EL (cell line): ENCODE data around the gene RIC8A.

Experiments used
- DNase-seq: peaks from one replicate; pipeline ENCODE4 v3.0.0-alpha.2; 2016

RIC8A gene

DNA sequence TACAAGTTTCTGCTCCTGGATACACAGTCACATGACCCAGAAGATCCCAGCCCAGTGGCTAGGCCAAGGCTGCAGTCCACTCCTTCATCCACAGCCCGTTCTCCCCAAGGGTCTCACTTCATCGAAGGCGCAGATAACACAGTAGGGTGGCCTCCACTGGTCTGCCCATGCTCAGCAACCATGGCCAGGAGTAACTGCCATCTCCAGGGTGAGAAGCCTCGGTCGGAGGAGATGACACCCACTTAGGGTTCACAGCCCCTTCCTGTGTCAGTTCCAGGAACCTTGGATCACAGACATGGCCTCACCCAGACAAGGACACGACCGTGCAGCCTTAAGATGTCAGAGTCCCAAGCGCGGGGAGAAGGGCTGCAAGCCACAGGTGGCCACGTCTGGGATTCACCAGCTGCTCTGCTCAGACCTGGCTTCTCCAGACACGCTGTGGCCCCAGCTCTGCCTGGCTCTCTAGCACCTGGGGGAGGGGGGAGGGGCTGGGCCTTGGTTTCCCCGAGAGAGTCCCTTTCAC is 2.9 kb upstream of the RIC8A start:
- DNase-seq, result no peak

DNA sequence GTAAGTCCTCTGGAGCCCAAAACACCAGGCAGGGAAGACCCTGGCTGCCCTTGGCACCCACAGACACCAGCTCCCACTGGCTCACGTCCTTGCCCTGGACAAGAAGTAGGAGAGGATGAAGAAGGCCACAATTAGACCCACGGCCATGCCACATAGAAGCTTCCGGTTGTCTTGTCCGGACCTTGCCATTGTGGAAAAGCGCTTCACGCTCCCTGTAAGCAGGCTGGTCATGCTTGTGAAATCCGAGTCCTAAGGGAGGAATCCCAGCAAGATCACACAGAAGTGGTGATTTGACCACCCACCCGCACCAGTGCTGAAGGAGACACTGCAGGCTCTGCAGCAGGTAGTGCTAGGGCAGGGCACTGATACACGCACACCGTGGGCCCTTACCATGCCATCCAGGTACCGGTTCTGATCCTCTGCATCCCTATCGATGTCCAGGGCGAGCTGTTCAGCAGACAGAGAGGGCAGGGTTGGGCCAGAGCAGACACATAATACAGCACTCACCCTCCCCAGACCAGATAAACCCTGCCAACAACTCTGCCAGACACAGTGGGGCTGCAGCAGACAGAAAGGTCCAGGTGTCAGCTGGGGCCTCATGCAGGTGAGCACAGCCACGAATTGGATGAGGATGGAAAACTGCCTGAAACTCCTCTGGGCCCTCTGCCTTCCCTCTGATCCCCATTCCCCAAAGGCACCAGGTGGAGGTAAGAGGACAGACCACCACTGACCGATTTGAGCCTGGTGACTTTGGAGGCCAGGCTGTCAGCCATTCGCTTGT is 2.1 kb upstream of the RIC8A start:
- no peak for DNase-seq

DNA sequence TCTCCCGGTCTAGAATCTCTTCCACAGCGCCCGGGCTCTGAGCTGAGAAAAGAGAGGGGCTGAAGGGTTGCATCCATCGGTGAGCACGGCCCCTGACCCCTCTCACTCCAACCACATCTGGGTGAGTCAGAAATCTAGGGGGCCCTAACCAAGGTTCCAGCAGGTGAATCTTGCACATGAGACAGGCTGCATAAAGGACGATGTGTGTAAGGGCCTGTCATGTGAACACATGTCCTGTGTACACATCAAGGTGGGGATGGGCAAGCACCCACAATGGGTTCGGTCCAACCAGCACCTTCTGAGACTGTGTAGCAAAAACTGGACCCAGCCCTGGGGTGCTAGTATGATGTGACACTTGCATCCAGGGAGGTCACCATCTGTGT is 1.5 kb upstream of the RIC8A start:
- no peak for DNase-seq

DNA sequence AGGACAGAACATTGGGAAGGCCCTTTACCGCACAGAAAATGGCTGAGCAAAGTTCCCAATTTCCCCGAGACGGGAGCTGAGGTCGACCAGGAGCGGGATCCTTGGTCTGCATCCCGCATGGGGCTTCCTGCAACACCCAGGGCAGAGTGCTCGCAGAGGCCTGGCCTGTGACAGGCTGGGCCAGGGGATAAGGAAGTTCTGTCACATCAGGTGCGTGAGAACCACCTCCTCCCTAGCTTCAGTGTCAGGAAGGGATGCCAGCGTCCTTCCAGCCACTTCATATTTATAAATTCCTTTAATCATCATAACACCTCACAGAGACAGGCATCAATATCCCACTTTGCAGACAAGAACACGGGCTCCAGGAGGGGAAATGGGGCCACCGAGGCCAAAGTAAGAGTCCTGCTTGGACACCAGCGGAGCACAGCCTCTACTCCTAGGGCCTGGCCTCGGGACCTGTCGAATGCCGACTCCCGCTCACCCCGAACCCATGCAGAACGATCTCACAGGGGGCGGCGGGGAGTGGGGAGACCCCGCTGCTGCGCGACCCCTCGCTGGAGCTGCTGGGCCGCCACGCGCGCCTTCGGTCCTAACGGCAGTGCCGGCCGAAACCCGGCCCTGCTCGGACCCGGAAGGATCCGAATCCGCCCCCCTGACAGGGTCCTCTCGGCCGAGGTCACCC is 841 bp upstream of the RIC8A start:
- peak; percentile 20 for DNase-seq

DNA sequence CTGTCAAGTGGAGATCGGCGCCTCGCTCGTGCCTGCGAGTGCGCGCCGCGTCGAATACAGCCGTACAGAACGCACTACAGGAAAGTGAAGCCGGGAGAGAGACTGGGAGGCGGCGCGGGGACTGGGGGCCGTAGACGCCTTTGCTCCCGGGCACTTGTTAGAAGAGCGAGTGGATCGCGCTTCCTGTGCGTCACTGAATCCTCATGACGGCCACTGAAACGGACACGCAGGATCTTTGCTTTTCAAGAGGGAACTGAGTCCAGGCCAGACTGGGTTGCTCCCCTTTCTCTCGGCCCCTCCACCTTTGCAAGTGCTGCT is 314 bp downstream of the RIC8A start:
- DNase-seq, result peak; percentile 58

DNA sequence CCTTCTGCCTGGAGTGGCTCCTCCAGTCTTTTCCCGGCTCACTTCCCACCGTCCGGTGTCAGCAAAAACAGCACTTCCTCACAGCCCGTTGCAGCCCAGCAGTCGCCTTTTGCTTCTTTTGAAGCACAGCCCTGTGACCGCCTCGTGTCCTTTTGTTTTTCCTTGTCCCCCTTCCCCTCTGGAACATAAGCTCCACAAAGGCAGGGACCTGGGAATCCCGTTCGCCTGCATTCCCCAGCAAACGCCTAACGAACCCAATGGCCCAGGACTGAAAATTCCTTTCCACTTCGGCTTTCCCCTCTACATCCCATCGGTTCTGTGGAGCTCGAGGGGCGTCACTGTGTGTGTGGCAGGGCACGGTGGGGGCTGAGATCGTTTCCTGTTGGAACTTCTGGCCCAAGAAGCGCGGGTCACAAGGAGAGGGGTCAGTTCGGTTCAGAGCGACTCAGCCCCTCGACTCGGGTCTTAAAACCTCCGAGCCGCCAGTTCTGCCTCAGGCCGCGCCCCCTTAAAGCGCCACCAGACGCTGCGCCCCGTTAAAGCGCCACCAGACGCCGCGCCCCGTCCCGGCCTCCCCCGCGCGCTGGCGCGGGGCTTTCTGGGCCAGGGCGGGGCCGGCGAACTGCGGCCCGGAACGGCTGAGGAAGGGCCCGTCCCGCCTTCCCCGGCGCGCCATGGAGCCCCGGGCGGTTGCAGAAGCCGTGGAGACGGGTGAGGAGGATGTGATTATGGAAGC is 841 bp downstream of the RIC8A start:
- peak; percentile 79 for DNase-seq

DNA sequence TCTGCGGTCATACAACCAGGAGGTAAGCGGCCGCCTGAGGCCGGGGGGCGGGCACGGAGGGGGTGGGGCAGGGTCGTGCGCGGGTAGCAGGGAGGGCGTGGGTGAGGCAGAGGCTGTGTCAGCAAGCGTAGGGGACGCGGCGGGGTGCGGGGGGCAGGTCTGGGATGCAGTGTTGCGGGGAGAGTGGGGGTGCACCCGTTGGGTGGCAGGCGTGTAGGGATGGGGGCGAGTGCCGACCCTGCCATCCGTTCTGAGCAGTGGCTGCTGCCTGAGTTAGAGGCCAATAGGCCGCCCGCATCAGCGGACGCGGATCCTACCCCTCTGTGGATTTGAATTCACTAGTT is 1.4 kb downstream of the RIC8A start:
- DNase-seq, result no peak

DNA sequence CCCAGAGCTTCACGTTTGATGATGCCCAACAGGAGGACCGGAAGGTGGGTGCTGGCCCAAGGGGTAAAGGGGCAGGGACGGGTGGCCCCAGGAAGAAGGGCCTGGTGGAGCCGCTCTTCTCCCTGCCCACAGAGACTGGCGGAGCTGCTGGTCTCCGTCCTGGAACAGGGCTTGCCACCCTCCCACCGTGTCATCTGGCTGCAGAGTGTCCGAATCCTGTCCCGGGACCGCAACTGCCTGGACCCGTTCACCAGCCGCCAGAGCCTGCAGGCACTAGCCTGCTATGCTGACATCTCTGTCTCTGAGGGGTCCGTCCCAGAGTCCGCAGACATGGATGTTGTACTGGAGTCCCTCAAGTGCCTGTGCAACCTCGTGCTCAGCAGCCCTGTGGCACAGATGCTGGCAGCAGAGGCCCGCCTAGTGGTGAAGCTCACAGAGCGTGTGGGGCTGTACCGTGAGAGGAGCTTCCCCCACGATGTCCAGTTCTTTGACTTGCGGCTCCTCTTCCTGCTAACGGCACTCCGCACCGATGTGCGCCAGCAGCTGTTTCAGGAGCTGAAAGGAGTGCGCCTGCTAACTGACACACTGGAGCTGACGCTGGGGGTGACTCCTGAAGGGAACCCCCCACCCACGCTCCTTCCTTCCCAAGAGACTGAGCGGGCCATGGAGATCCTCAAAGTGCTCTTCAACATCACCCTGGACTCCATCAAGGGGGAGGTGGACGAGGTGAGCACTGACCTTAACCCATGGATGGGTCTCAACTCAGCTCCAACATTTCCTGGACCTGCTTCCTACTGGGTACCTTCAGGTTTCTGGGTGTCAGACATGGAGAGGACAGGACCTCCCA is 2.0 kb downstream of the RIC8A start:
- peak; percentile 39 for DNase-seq

DNA sequence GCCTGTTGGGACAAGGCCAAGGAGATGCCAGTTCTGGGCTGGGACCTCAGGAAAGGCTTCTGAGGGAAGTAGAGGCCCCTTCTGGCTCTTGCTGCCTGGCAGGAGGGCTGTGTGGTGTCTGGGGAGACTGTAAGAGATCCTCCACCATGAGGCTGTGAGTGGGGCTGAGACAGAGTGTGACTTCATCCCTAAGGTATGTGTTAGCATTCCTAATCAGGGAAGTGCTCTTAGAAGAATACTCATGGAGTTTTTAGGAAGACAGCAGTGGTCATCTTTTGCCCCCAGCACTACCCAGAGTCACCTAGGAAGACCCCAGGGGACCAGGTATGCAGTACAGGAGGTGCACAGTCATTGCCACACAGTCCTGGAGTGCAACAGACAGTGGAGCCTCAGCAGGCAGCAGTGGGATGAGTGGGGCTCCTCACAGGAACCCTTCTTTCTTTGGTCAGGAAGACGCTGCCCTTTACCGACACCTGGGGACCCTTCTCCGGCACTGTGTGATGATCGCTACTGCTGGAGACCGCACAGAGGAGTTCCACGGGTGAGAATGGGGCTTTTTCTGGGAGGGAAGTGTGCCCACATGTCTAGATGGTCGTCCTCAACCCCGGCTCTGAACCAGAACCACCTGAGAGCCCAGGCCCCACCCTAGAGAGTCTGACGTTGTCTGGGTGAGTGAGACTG is 2.8 kb downstream of the RIC8A start:
- peak; percentile 93 for DNase-seq

DNA sequence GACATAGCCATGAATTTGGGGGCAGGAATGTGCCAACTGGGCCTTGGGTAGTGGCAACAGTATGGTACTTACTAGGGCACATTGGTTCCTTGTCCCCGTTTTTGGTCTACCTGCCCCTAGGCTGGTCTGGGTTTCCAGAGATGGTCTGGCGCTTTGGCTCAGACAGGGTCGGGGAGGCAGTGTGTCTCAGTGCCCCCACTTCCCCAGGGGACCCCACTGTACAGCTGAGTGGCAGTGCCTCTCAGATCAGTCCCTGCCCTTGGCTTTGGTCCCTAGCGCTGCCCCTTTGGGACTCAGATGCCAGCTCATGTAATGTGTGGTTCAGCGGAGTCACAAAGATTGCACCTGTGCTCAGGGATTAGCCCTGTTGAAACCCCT is 3.3 kb downstream of the RIC8A start:
- DNase-seq, result no peak

DNA sequence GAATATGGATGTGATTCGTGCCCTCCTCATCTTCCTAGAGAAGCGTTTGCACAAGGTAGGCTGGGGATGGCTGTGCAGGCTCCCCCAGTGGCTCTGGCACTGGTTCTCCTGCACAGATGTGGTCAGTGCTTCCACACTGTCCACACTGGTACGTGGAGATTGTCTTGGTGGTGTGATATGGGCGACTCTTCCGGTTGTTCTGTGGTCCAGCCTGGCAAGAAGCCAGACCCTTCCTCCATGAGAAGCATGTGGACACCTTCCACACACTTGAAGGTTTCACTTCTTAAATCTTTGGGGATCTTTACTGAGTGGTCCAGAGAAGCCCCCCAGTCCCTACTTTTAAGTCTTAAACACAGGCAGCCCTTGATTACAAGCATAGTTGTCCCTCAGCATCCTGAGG is 3.8 kb downstream of the RIC8A start:
- DNase-seq, result no peak

DNA sequence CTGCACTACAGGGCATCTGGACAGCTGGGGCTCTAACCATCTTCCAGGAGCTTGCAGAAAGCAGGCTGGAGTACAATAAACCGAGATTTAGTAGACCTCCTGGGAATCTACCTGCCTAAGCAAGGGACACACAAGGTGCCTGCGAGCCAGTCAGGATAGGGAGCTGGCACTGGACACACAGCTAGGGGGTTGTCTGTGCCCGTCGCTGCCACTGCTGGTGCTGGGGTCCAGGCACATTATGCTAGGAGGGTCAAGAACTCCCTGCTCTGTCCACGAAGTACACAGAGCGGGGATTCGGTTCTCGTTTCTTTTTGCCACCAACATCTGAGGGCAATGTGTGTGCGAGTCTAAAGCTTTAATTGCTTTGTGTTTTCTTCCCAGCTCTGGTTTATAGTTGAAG is 4.2 kb downstream of the RIC8A start:
- no peak for DNase-seq

DNA sequence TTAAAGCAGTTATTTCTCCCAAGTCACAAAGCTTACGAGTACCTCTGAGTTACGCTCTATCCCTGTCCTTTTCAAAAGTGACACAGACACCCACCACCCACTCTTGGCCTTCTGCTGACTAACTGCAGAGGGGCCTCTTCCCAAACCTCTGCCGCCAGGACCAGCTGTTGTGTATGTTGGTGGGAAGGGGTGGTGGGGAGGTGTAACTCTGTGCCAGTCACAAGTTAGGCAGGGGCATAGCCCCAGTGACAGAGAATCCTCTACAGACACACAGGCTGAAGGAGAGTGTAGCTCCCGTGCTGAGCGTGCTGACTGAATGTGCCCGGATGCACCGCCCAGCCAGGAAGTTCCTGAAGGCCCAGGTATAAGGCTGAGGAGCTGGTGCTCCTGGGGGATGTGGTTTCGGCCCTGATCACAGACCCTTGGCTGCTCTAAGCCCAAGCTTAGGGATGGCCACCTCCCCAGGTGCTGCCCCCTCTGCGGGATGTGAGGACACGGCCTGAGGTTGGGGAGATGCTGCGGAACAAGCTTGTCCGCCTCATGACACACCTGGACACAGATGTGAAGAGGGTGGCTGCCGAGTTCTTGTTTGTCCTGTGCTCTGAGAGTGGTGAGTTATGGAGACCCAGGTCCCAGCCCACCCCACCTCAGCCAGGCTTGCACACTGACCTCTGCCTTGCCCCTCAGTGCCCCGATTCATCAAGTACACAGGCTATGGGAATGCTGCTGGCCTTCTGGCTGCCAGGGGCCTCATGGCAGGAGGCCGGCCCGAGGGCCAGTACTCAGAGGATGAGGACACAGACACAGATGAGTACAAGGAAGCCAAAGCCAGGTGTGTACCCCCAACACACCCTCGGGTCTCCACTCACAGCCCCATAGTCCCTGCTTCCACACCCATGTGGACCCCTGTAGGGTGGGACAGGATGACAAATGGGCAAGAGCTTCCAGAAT is 4.9 kb downstream of the RIC8A start:
- DNase-seq, result no peak

DNA sequence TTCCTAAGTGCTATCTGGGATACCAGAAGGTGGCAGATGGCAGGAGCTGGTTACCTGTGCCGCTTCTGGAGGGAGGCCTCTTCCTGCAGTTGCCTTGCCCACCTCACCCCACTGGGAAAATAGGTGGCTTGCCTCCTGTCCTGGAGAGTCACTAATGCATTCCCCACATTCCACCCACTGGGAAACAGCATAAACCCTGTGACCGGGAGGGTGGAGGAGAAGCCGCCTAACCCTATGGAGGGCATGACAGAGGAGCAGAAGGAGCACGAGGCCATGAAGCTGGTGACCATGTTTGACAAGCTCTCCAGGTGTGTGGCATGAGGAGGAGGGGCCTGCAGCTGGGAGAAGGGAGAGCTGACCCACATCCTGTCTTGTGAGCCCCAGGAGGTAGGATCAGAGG is 5.6 kb downstream of the RIC8A start:
- DNase-seq, result no peak

DNA sequence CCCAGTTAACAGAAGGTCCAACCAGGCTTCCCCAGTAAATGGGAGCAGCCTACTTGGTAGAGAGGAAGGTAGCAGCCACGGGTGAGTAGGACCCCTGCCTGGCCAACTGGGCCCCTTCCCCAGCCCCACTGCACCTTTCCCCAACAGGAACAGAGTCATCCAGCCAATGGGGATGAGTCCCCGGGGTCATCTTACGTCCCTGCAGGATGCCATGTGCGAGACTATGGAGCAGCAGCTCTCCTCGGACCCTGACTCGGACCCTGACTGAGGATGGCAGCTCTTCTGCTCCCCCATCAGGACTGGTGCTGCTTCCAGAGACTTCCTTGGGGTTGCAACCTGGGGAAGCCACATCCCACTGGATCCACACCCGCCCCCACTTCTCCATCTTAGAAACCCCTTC is 6.6 kb downstream of the RIC8A start:
- DNase-seq, result no peak

DNA sequence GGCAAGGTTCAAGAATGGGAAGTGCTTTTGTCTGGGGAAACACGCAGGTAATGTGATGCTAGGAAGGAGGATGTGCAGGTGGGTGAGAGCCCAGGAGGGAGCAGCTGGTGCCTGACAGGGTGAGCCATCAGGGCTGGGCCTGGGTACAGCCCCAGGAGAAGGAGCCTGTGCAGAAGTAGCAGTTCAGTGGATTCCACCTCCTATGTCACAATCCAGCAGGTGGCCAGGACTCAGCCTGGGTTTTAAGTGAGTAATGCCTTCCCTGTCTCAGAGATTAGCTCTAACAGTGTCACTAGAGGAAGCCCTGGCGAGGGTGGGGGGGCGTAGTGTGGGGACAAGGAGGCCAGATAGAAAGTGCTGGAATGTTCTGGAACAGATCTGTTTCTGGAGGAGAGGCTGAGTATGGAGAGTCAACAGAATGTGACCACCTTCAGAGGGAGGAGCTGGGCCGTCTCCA is 8.1 kb downstream of the RIC8A start:
- no peak for DNase-seq

DNA sequence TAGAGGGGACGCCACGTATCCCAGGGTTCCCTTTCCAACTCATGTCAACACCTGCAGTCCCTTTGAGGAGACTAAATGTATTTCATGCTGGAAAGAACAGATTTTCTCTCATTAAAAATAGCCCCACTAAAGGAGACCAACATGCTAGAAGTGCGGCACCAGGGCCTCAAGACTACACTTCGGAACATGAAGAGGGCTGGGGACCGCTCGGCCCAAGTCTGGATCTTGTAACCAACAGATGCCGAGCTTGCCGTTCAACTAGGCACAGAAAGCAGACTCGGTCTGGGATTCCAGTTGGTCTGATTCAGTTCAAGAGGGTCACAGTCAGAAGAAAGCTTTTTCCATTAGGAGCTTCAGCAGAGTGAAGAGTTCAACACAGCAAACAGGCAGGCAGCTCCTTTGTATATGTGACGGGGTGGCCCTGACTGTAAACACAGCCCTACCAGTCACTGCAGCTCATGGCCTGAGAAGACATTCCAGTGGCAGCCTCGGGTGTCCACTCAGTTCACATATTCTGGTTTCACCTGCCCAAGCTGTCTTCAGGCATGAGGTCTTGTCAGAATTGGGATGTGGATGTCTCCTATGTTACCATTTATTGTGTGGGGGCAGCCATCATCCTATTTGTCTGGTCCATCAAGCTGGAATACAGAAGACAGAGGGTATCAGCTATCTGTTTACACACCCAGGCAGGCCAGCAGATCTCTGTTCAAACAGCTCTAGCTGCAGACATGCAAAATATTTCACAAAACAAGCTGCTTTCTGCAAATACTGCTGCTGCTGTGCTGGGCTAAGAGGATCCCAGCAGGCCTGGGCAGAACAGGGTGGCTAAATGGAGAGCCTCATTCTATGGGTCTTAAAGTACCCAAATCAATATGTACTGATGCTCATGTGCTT is 8.8 kb downstream of the RIC8A start:
- no peak for DNase-seq

DNA sequence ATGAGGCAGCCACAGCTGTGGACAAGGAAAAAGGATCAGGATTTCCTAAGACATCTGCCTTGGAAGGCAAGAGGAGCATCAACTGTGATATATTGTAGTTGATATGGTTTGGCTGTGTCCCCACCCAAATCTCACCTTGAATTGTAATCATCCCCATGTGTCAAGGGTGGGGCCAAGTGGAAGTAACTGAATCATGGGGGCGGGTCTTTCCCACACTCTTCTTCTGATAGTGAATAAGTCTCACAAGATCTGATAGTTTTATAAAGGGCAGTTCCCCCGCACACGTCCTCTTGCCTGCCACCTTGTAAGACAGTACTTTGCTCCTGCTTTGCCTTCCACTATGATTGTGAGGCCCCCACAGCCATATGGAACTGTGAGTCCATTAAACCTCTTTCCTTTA is 10.2 kb downstream of the RIC8A start:
- DNase-seq, result no peak

DNA sequence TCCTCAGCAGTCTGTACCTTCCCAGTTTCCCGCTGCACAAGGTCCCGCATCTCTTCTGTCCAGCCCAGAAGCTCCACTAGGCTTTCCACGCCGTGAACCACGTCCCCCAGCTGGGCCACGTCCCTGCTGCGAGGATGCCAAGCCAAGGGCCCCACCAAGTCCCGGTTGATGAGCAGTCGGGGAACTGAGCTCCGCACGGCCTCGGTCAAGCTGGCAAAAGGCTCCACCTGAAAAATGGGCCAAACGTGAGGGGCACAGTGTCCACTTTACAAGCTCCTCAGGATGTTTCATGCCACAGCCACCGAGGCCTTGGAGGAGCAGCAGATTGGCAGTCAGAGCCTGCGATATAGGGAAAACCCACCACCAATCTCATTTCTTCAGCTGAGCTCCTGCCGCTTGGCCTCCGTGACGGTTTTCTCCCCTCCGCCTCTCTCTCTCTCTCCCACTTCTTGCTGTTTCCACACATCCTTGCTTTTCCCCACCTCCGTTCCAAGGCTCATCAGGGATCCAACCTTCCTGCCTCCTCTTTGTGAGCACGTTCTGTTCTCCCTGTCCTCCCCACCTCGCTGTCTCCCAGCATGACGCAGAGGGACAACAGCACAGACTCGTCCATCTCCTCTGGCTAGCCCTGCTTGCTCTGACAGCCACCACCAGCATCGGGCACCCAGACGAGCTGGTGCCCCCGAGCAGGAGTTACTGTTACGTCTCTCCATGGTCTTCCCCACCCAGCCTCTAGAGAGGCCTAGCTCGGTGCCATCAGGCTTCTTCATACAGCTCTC is 11.5 kb downstream of the RIC8A start:
- no peak for DNase-seq
